Right atrium auricular region (tissue), 2 donors: ENCODE results near the gene C11orf24. TPM values are rescaled to one million over a fixed set of nuclear protein-coding genes. Genes with fewer than 3 reads are reported as not detected.

Experiments used
- DNase-seq: peaks from one replicate; pipeline ENCODE4 v3.0.0-alpha.2; 2019; ENCODE audit warnings: low spot score
- H3K27ac ChIP-seq, 2 donors: fragments of 200-600 bp; sonication (generic); 1 replicate in 1 of 2; 2 replicates in 1 of 2; pipeline ENCODE4 v1.5.1; 2016 to 2019
- H3K27me3 ChIP-seq, 2 donors: fragments of 200-600 bp; sonication (generic); one replicate each; pipeline versions ENCODE4 v1.5.1 to v1.6.0; 2017 to 2019
- H3K36me3 ChIP-seq: fragments of 200-600 bp; sonication (generic); one replicate; pipeline ENCODE4 v1.5.1; 2016
- H3K4me1 ChIP-seq, 2 donors: fragments of 200-600 bp; sonication (generic); one replicate each; pipeline versions ENCODE4 v1.5.1 to v1.6.0; 2017 to 2019
- H3K4me3 ChIP-seq, 2 donors: fragments of 200-600 bp; sonication (generic); 1 replicate in 1 of 2; 2 replicates in 1 of 2; pipeline ENCODE4 v1.5.1; 2017 to 2019; ENCODE audit warnings: mild to moderate bottlenecking in 1 of 2, moderate library complexity in 1 of 2
- H3K9me3 ChIP-seq, 2 donors: fragments of 200-600 bp; sonication (generic); one replicate each; pipeline ENCODE4 v1.5.1; 2019
- CTCF ChIP-seq, 2 donors: fragments of 200-600 bp; sonication (generic); IDR thresholded peaks; one replicate each; pipeline ENCODE4 v1.5.1; 2019; ENCODE audit warnings: antibody characterized with exemption in 2 of 2
- total RNA-seq, 2 donors: library from RNA; depleted of rRNA; stranded (reverse); fragments of >200 nt; gene quantifications; one replicate each; pipeline ENCODE4 v1.1.0, GENCODE V29; 2016

Gene C11orf24
- total RNA-seq, 2 donors from 2014 or later = 20.4 to 21.3 TPM

- Histone ChIP-seq H3K9me3 (no peaks in the 10 kb centered on the region), H3K27me3 (no peaks in the 10 kb centered on the region), H3K27ac (no peak overlapping the region), H3K36me3 (peaks cover 48% of the 10 kb centered on the region), H3K4me3 (no peak overlapping the region), H3K4me1 (peaks cover 0 to 28% of the 10 kb centered on the region in 2 donors)
- no peak for DNase-seq
- no peak for TF ChIP-seq CTCF (IDR thresholded peaks at IDR 0.05)
These were observed 3.9 kb downstream of the C11orf24 start for GRCh38 chr11:68267881-68268240.

GRCh38 chr11:68266936-68267880, 4.6 kb downstream of the C11orf24 start:
- Histone ChIP-seq H3K36me3 (peaks cover 54% of the 10 kb centered on the region), H3K4me1 (peaks cover 0 to 22% of the 10 kb centered on the region in 2 donors), H3K27me3 (no peaks in the 10 kb centered on the region), H3K4me3 (no peak overlapping the region), H3K9me3 (no peaks in the 10 kb centered on the region), H3K27ac (no peak overlapping the region)
- TF ChIP-seq CTCF (IDR thresholded peaks at IDR 0.05) = no peak
- no peak for DNase-seq

- no peak for DNase-seq
- Histone ChIP-seq H3K27ac (no peak overlapping the region), H3K9me3 (no peaks in the 10 kb centered on the region), H3K4me3 (no peak overlapping the region), H3K4me1 (peaks cover 0 to 22% of the 10 kb centered on the region in 2 donors), H3K36me3 (peaks cover 63% of the 10 kb centered on the region), H3K27me3 (no peaks in the 10 kb centered on the region)
- no peak for TF ChIP-seq CTCF (IDR thresholded peaks at IDR 0.05)
These were observed 5.5 kb downstream of the C11orf24 start for GRCh38 chr11:68266121-68266891.

- Histone ChIP-seq H3K27ac (no peak overlapping the region), H3K4me3 (no peak overlapping the region), H3K36me3 (peaks cover 70% of the 10 kb centered on the region), H3K27me3 (no peaks in the 10 kb centered on the region), H3K9me3 (no peaks in the 10 kb centered on the region), H3K4me1 (peaks cover 0 to 8% of the 10 kb centered on the region in 2 donors)
- no peak for DNase-seq
- TF ChIP-seq CTCF (IDR thresholded peaks at IDR 0.05) = no peak
These were observed 6.8 kb downstream of the C11orf24 start for GRCh38 chr11:68264741-68265540.

- Histone ChIP-seq H3K36me3 (peaks cover 70% of the 10 kb centered on the region), H3K4me1 (peaks cover 0 to 1% of the 10 kb centered on the region in 2 donors), H3K4me3 (no peak overlapping the region), H3K27me3 (no peaks in the 10 kb centered on the region), H3K27ac (no peak overlapping the region), H3K9me3 (no peaks in the 10 kb centered on the region)
- DNase-seq = no peak
- no peak for TF ChIP-seq CTCF (IDR thresholded peaks at IDR 0.05)
These were observed 7.5 kb downstream of the C11orf24 start for GRCh38 chr11:68264244-68264643.
